ENCODE measurements around the gene MPV17L.
"Not testable (repeated sequence)": the region's sequence is repeated elsewhere in the genome, so short reads cannot be mapped to it uniquely, and the experiment has no call there.

The MPV17L gene

GRCh38 chr16:15415511-15415985 is 20.0 kb downstream of the MPV17L start:
- no peak for DNase-seq

- no peak for DNase-seq
Observed at GRCh38 chr16:15417197-15417596, 21.6 kb downstream of the MPV17L start.

- DNase-seq: no peak
Observed at GRCh38 chr16:15418206-15418605, 22.7 kb downstream of the MPV17L start.

- DNase-seq: not testable (repeated sequence)
Observed at GRCh38 chr16:15421696-15422095, 26.1 kb downstream of the MPV17L start.

- DNase-seq: no peak
Observed at GRCh38 chr16:15422222-15422621, 26.7 kb downstream of the MPV17L start.

GRCh38 chr16:15425861-15426260 is 30.3 kb downstream of the MPV17L start:
- DNase-seq: no peak

GRCh38 chr16:15426796-15427195 is 31.2 kb downstream of the MPV17L start:
- DNase-seq: no peak

- DNase-seq: no peak
Observed at GRCh38 chr16:15427648-15428239, 32.2 kb downstream of the MPV17L start.

GRCh38 chr16:15430884-15431283 is 35.3 kb downstream of the MPV17L start:
- DNase-seq: not testable (repeated sequence)

- DNase-seq: no peak
Observed at GRCh38 chr16:15434079-15434424, 38.5 kb downstream of the MPV17L start.

GRCh38 chr16:15434425-15435215 is 39.1 kb downstream of the MPV17L start, which contains the start of gene BMERB1:
BMERB1 (plus strand) TSS chr16:15434588; CDS start chr16:15434654, 66 bp downstream.
- peak; percentile 54 for DNase-seq

- no peak for DNase-seq
Observed at GRCh38 chr16:15435216-15435864, 39.8 kb downstream of the MPV17L start.

- no peak for DNase-seq
Observed at GRCh38 chr16:15439102-15439501, 43.5 kb downstream of the MPV17L start.

GRCh38 chr16:15439521-15439920 is 44.0 kb downstream of the MPV17L start:
- no peak for DNase-seq

GRCh38 chr16:15440852-15441251 is 45.3 kb downstream of the MPV17L start:
- no peak for DNase-seq

GRCh38 chr16:15442140-15442539 is 46.6 kb downstream of the MPV17L start:
- DNase-seq: not testable (repeated sequence)

- DNase-seq: no peak
Observed at GRCh38 chr16:15443753-15444152, 48.2 kb downstream of the MPV17L start.

- no peak for DNase-seq
Observed at GRCh38 chr16:15444264-15444663, 48.7 kb downstream of the MPV17L start.

- DNase-seq: no peak
Observed at GRCh38 chr16:15445450-15445849, 49.9 kb downstream of the MPV17L start.

- no peak for DNase-seq
Observed at GRCh38 chr16:15446901-15447300, 51.3 kb downstream of the MPV17L start.

- no peak for DNase-seq
Observed at GRCh38 chr16:15450624-15451023, 55.1 kb downstream of the MPV17L start.

- no peak for DNase-seq
Observed at GRCh38 chr16:15451098-15451731, 55.7 kb downstream of the MPV17L start.

- DNase-seq: no peak
Observed at GRCh38 chr16:15452246-15452855, 56.8 kb downstream of the MPV17L start.

Measured in NCI-H2107 (cell line).